ENCODE results near the gene PHF2.

GRCh38 chr9:93661591-93661990, 85.2 kb downstream of the PHF2 start:
- TF ChIP-seq ZNF274 (IDR thresholded peaks at IDR 0.05; ENCODE audit: borderline replicate concordance, extremely low read depth, low read length) (no peak), TBP (IDR thresholded peaks at IDR 0.05; ENCODE audit: low read depth, low read length) (no peak), CEBPB (IDR thresholded peaks at IDR 0.05; ENCODE audit: low read depth, low read length) (no peak), SRF (IDR thresholded peaks at IDR 0.05; ENCODE audit: low read depth, low read length) (no peak)

Measured in H1 (cell line).